ENCODE data around the gene MET. TPM values are rescaled to one million over a fixed set of nuclear protein-coding genes. Genes with fewer than 3 reads are reported as not detected.

The MET gene
- polyA plus RNA-seq, 1 donor from 2014 or later = not detected

GRCh38 chr7:116784647-116785046 is 112.7 kb downstream of the MET start:
- no peak overlapping the region for H3K4me2 ChIP-seq (ENCODE audit: low read length)
- no peaks in the 10 kb centered on the region for H3K9me3 ChIP-seq (ENCODE audit: low read length)
- no peak overlapping the region for H3K4me3 ChIP-seq (ENCODE audit: low read length)
- H4K20me1 ChIP-seq (ENCODE audit: insufficient read depth) = no peaks in the 10 kb centered on the region
- no peaks in the 10 kb centered on the region for H3F3A ChIP-seq (ENCODE audit: insufficient read depth, low read length, poor library complexity, severe bottlenecking)
- no peaks in the 10 kb centered on the region for H3K27me3 ChIP-seq (ENCODE audit: insufficient read depth, low read depth, low read length)
- no peak overlapping the region for H3K9ac ChIP-seq (ENCODE audit: low read length)
- TF ChIP-seq CTCF (IDR thresholded peaks at IDR 0.05; ENCODE audit: poor library complexity, severe bottlenecking) (no peak), REST (IDR thresholded peaks at IDR 0.05; ENCODE audit: borderline replicate concordance) (no peak), MXI1 (conservative IDR thresholded peaks at IDR 0.05; ENCODE audit: poor library complexity, severe bottlenecking) (no peak), POLR2AphosphoS5 (IDR thresholded peaks at IDR 0.05) (no peak), RAD21 (conservative IDR thresholded peaks at IDR 0.05) (no peak), EP300 (conservative IDR thresholded peaks at IDR 0.05; ENCODE audit: poor library complexity, severe bottlenecking) (no peak), SMC3 (conservative IDR thresholded peaks at IDR 0.05; ENCODE audit: poor library complexity) (no peak), TAF1 (IDR thresholded peaks at IDR 0.05; ENCODE audit: low read depth) (no peak), EZH2 (IDR thresholded peaks at IDR 0.05; ENCODE audit: borderline replicate concordance, insufficient read depth, low read length, poor library complexity, severe bottlenecking) (no peak)
- H3K9me2 ChIP-seq (ENCODE audit: insufficient read depth, low read length) = no peaks in the 10 kb centered on the region
- no peaks in the 10 kb centered on the region for H3K79me2 ChIP-seq (replicated peaks; ENCODE audit: insufficient read depth, low read length)
- no peak overlapping the region for H2AFZ ChIP-seq (ENCODE audit: low read depth, low read length)
- no peaks in the 10 kb centered on the region for H3K36me3 ChIP-seq (ENCODE audit: insufficient read depth, low read length)
- H3K27ac ChIP-seq (ENCODE audit: low read length) = no peak overlapping the region

GRCh38 chr7:116785843-116786242 is 113.8 kb downstream of the MET start:
- no peaks in the 10 kb centered on the region for H3F3A ChIP-seq (ENCODE audit: insufficient read depth, low read length, poor library complexity, severe bottlenecking)
- H4K20me1 ChIP-seq (ENCODE audit: insufficient read depth) = no peaks in the 10 kb centered on the region
- H2AFZ ChIP-seq (ENCODE audit: low read depth, low read length) = no peak overlapping the region
- H3K36me3 ChIP-seq (ENCODE audit: insufficient read depth, low read length) = no peaks in the 10 kb centered on the region
- no peaks in the 10 kb centered on the region for H3K9me3 ChIP-seq (ENCODE audit: low read length)
- H3K4me2 ChIP-seq (ENCODE audit: low read length) = no peak overlapping the region
- no peaks in the 10 kb centered on the region for H3K9me2 ChIP-seq (ENCODE audit: insufficient read depth, low read length)
- H3K9ac ChIP-seq (ENCODE audit: low read length) = no peak overlapping the region
- TF ChIP-seq MXI1 (conservative IDR thresholded peaks at IDR 0.05; ENCODE audit: poor library complexity, severe bottlenecking) (no peak), RAD21 (conservative IDR thresholded peaks at IDR 0.05) (no peak), REST (IDR thresholded peaks at IDR 0.05; ENCODE audit: borderline replicate concordance) (no peak), EZH2 (IDR thresholded peaks at IDR 0.05; ENCODE audit: borderline replicate concordance, insufficient read depth, low read length, poor library complexity, severe bottlenecking) (no peak), POLR2AphosphoS5 (IDR thresholded peaks at IDR 0.05) (no peak), TAF1 (IDR thresholded peaks at IDR 0.05; ENCODE audit: low read depth) (no peak), EP300 (conservative IDR thresholded peaks at IDR 0.05; ENCODE audit: poor library complexity, severe bottlenecking) (no peak)
- H3K27ac ChIP-seq (ENCODE audit: low read length) = no peak overlapping the region
- no peaks in the 10 kb centered on the region for H3K79me2 ChIP-seq (replicated peaks; ENCODE audit: insufficient read depth, low read length)
- H3K27me3 ChIP-seq (ENCODE audit: insufficient read depth, low read depth, low read length) = no peaks in the 10 kb centered on the region
- no peak overlapping the region for H3K4me3 ChIP-seq (ENCODE audit: low read length)
